CD14-positive monocyte (primary cell): ENCODE results near the gene REN. TPM values are rescaled to one million over a fixed set of nuclear protein-coding genes. Genes with fewer than 3 reads are reported as not detected.

Experiments used
- DNase-seq, 3 donors: peaks; one replicate each; pipeline ENCODE4 v3.0.0-alpha.2; 2011 to 2022
- H2AFZ ChIP-seq: 2 replicates; pipeline ENCODE4 v1.6.0; 2012; ENCODE audit warnings: mild to moderate bottlenecking, low read depth, low read length, inconsistent platforms; ENCODE audit not compliant: insufficient read depth, poor library complexity, severe bottlenecking
- H3K27ac ChIP-seq, 2 donors: 1 replicate in 1 of 2; 2 replicates in 1 of 2; pipeline ENCODE4 v1.5.1; 2012 to 2013; ENCODE audit warnings: low read length in 2 of 2, control low read depth in 1 of 2, inconsistent platforms in 1 of 2, low read depth in 1 of 2, mild to moderate bottlenecking in 1 of 2
- H3K27me3 ChIP-seq, 2 donors: one replicate each; pipeline versions ENCODE4 v1.6.0 to v1.6.1; 2011 to 2013; ENCODE audit warnings: low read length in 2 of 2; ENCODE audit not compliant: control insufficient read depth in 2 of 2, insufficient read depth in 2 of 2
- H3K36me3 ChIP-seq, 2 donors: replicated peaks in 1 of 2; 1 replicate in 1 of 2; 2 replicates in 1 of 2; pipeline versions ENCODE4 v1.5.1 to v1.6.1; 2012 to 2013; ENCODE audit warnings: low read length in 2 of 2, control low read depth in 1 of 2, inconsistent platforms in 1 of 2, mild to moderate bottlenecking in 1 of 2; ENCODE audit not compliant: insufficient read depth in 2 of 2, control insufficient read depth in 1 of 2
- H3K4me1 ChIP-seq, 2 donors: 1 replicate in 1 of 2; 2 replicates in 1 of 2; pipeline versions ENCODE4 v1.5.1 to v1.6.1; 2012 to 2013; ENCODE audit warnings: low read length in 2 of 2, control low read depth in 1 of 2, inconsistent platforms in 1 of 2, mild to moderate bottlenecking in 1 of 2, moderate library complexity in 1 of 2; ENCODE audit not compliant: insufficient read depth in 2 of 2, control insufficient read depth in 1 of 2
- H3K4me2 ChIP-seq: replicated peaks from 2 replicates; pipeline ENCODE3; 2012; ENCODE audit warnings: low read length, moderate library complexity, mild to moderate bottlenecking; ENCODE audit not compliant: poor library complexity, severe bottlenecking; ENCODE audit errors: extremely low read depth
- H3K4me3 ChIP-seq, 3 experiments: fragments of 200-600 bp in 1 of 3; sonication (generic) in 1 of 3; replicated peaks in 1 of 3; 1 replicate in 2 of 3; 2 replicates in 1 of 3; pipeline ENCODE4 v1.5.1; 2011 to 2013; ENCODE audit warnings: low read length in 3 of 3, mild to moderate bottlenecking in 3 of 3, control low read depth in 2 of 3, low read depth in 2 of 3, inconsistent platforms in 1 of 3, moderate library complexity in 1 of 3
- H3K79me2 ChIP-seq: 2 replicates; pipeline ENCODE4 v1.6.0; 2012; ENCODE audit warnings: mild to moderate bottlenecking, control low read depth, inconsistent platforms, low read length, moderate library complexity; ENCODE audit not compliant: insufficient read depth
- H3K9ac ChIP-seq: 2 replicates; pipeline ENCODE4 v1.6.0; 2017; ENCODE audit warnings: low read length, mild to moderate bottlenecking; ENCODE audit not compliant: insufficient read depth, poor library complexity, severe bottlenecking
- H3K9me3 ChIP-seq, 2 donors: replicated peaks in 1 of 2; 1 replicate in 1 of 2; 2 replicates in 1 of 2; pipeline versions ENCODE4 v1.5.1 to v1.6.1; 2012 to 2013; ENCODE audit warnings: low read length in 2 of 2, control low read depth in 1 of 2; ENCODE audit not compliant: control insufficient read depth in 1 of 2, insufficient read depth in 1 of 2
- H4K20me1 ChIP-seq: 2 replicates; pipeline ENCODE4 v1.6.0; 2012; ENCODE audit warnings: mild to moderate bottlenecking, low read length, control low read depth, moderate library complexity; ENCODE audit not compliant: insufficient read depth
- H3K27ac Mint-ChIP-seq, 7 donors: one replicate each; pipeline ENCODE4 v1.8.0; 2020; ENCODE audit warnings: mild to moderate bottlenecking in 7 of 7, mixed read lengths in 7 of 7, moderate library complexity in 6 of 7, inconsistent platforms in 2 of 7
- H3K27me3 Mint-ChIP-seq, 3 donors: one replicate each; pipeline ENCODE4 v1.8.0; 2021 to 2022; ENCODE audit warnings: low read depth in 3 of 3, mild to moderate bottlenecking in 3 of 3, mixed read lengths in 3 of 3, moderate library complexity in 3 of 3, inconsistent platforms in 1 of 3
- H3K36me3 Mint-ChIP-seq, 2 donors: one replicate each; pipeline ENCODE4 v1.8.0; 2020; ENCODE audit warnings: mixed read lengths in 2 of 2, inconsistent platforms in 1 of 2, mild to moderate bottlenecking in 1 of 2
- H3K4me1 Mint-ChIP-seq: one replicate; pipeline ENCODE4 v1.8.0; 2020; ENCODE audit warnings: mild to moderate bottlenecking, mixed read lengths
- H3K4me3 Mint-ChIP-seq, 2 donors: one replicate each; pipeline ENCODE4 v1.8.0; 2020; ENCODE audit warnings: mild to moderate bottlenecking in 2 of 2, mixed read lengths in 2 of 2, moderate library complexity in 1 of 2
- H3K9me3 Mint-ChIP-seq, 7 donors: one replicate each; pipeline ENCODE4 v1.8.0; 2020 to 2022; ENCODE audit warnings: mixed read lengths in 7 of 7, mild to moderate bottlenecking in 6 of 7, moderate library complexity in 6 of 7, inconsistent platforms in 2 of 7
- CTCF ChIP-seq: fragments of 200-600 bp; IDR thresholded peaks from one replicate; pipeline ENCODE4 v1.8.0; 2022; ENCODE audit warnings: antibody characterized with exemption, mild to moderate bottlenecking
- WGBS: methylation state at CpG from one replicate; pipeline ENCODE4 v1.1.5; 2013; ENCODE audit warnings: missing lambda C conversion rate; ENCODE audit not compliant: insufficient coverage; 5-methylcytosine and 5-hydroxymethylcytosine counted together
- intact Hi-C, 2 donors: fragments of 100-400 bp; cut with micrococcal nuclease; formaldehyde crosslinking; loops; one replicate each; pipeline versions ENCODE4 v1.15.0 to v1.15.1; 2023
- polyA plus RNA-seq, 3 donors: library from polyadenylated mRNA; depleted of rRNA in 1 of 3; unstranded in 2 of 3; stranded (reverse) in 1 of 3; fragments of 300-500 nt in 2 of 3; fragments of >200 nt in 1 of 3; fragmentation: Illumina TruSeq in 2 of 3; gene quantifications; 1 replicate in 2 of 3; 2 replicates in 1 of 3; pipeline ENCODE4 v1.2.3, GENCODE V29; 2012 to 2021

Gene REN
- polyA plus RNA-seq, 3 donors: not detected

- Mint-ChIP-seq H3K27ac (no peak overlapping the region), H3K27me3 (peaks cover 6 to 13% (median 10%) of the 10 kb centered on the region in 3 donors), H3K36me3 (no peaks in the 10 kb centered on the region), H3K9me3 (no peaks in the 10 kb centered on the region), H3K4me1 (no peaks in the 10 kb centered on the region), H3K4me3 (no peak overlapping the region)
- DNase-seq: no peak
- no peak for TF ChIP-seq CTCF
- 90% methylated on average over 1 of the region's 6 CpGs for WGBS
- Histone ChIP-seq H3K27ac (no peak overlapping the region), H3K4me2 (no peak overlapping the region), H3K4me1 (no peaks in the 10 kb centered on the region), H4K20me1 (no peaks in the 10 kb centered on the region), H3K4me3 (no peak overlapping the region), H2AFZ (no peak overlapping the region), H3K27me3 (no peaks in the 10 kb centered on the region), H3K9me3 (no peaks in the 10 kb centered on the region), H3K9ac (no peak overlapping the region), H3K36me3 (no peaks in the 10 kb centered on the region), H3K79me2 (no peaks in the 10 kb centered on the region)
- intact Hi-C loops: no loop called here
Observed at GRCh38 chr1:204139952-204140351, 26.2 kb downstream of the REN start.

- Mint-ChIP-seq H3K27ac (no peak overlapping the region), H3K4me1 (no peaks in the 10 kb centered on the region), H3K36me3 (no peaks in the 10 kb centered on the region), H3K27me3 (peaks cover 6 to 13% (median 10%) of the 10 kb centered on the region in 3 donors), H3K4me3 (no peak overlapping the region), H3K9me3 (no peaks in the 10 kb centered on the region)
- no peak overlapping the region for H3K4me3 ChIP-seq
- no peaks in the 10 kb centered on the region for H3K27me3 ChIP-seq
- no peaks in the 10 kb centered on the region for H3K36me3 ChIP-seq
- 93% methylated on average over 2 of the region's 2 CpGs for WGBS
- DNase-seq: no peak
- no peak overlapping the region for H2AFZ ChIP-seq
- TF ChIP-seq CTCF: no peak
- no peaks in the 10 kb centered on the region for H3K79me2 ChIP-seq
- H4K20me1 ChIP-seq: no peaks in the 10 kb centered on the region
- no peak overlapping the region for H3K9ac ChIP-seq
- no peaks in the 10 kb centered on the region for H3K4me1 ChIP-seq
- H3K9me3 ChIP-seq: no peaks in the 10 kb centered on the region
- H3K27ac ChIP-seq: no peak overlapping the region
- no peak overlapping the region for H3K4me2 ChIP-seq
- intact Hi-C loops: no loop called here
Observed at GRCh38 chr1:204139088-204139487, 27.0 kb downstream of the REN start.
